ENCODE results near the gene PCNT. TPM values are rescaled to one million over a fixed set of nuclear protein-coding genes. Genes with fewer than 3 reads are reported as not detected.

Gene PCNT
- total RNA-seq, 1 experiment from 2014 or later: 39.6 TPM

GRCh38 chr21:46482225-46482845, 158.4 kb downstream of the PCNT start:
- no peak overlapping the region for H2AK5ac ChIP-seq (ENCODE audit: insufficient read length, low read length)

More at GRCh38 chr21:46482225-46482845, 158.4 kb downstream of the PCNT start:
- H3K9ac ChIP-seq (ENCODE audit: extremely low read depth, insufficient read length, low read length): no peak overlapping the region
- H3K4me1 Mint-ChIP-seq: no peaks in the 10 kb centered on the region
- no peak overlapping the region for H3K56ac ChIP-seq (ENCODE audit: insufficient read length, low read depth, low read length)
- H3K79me2 ChIP-seq (ENCODE audit: insufficient read depth, low read length): no peaks in the 10 kb centered on the region
- H3K9me3 ChIP-seq (ENCODE audit: control insufficient read depth, low read depth, low read length): no peaks in the 10 kb centered on the region
- no peak overlapping the region for H3K27ac ChIP-seq (ENCODE audit: insufficient read length, low read depth, low read length)
- TF ChIP-seq, protein P1, sequence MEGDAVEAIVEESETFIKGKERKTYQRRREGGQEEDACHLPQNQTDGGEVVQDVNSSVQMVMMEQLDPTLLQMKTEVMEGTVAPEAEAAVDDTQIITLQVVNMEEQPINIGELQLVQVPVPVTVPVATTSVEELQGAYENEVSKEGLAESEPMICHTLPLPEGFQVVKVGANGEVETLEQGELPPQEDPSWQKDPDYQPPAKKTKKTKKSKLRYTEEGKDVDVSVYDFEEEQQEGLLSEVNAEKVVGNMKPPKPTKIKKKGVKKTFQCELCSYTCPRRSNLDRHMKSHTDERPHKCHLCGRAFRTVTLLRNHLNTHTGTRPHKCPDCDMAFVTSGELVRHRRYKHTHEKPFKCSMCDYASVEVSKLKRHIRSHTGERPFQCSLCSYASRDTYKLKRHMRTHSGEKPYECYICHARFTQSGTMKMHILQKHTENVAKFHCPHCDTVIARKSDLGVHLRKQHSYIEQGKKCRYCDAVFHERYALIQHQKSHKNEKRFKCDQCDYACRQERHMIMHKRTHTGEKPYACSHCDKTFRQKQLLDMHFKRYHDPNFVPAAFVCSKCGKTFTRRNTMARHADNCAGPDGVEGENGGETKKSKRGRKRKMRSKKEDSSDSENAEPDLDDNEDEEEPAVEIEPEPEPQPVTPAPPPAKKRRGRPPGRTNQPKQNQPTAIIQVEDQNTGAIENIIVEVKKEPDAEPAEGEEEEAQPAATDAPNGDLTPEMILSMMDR (conservative IDR thresholded peaks at IDR 0.05): no peak
- H4K20me1 ChIP-seq (ENCODE audit: control insufficient read depth, insufficient read depth, insufficient read length): no peaks in the 10 kb centered on the region
- no peak overlapping the region for H3K4me3 Mint-ChIP-seq
- no peak overlapping the region for H3K23ac ChIP-seq (ENCODE audit: insufficient read length, low read depth, low read length)
- H3K9me3 Mint-ChIP-seq: no peaks in the 10 kb centered on the region
- peaks cover 3 to 19% (median 19%) of the 10 kb centered on the region in 3 experiments; a peak in 5 of 7 replicates for H3K36me3 Mint-ChIP-seq (ENCODE audit: insufficient read depth in 1 of 3, low read depth in 3 of 3)
- no peak overlapping the region for H4K8ac ChIP-seq (replicated peaks; ENCODE audit: insufficient read length, low read depth, low read length)
- no peak overlapping the region for H2AFZ ChIP-seq (ENCODE audit: low read length)
- no peak overlapping the region; a peak in 1 of 7 replicates for H3K27ac Mint-ChIP-seq
- H3K4ac ChIP-seq (ENCODE audit: low read depth, low read length): no peak overlapping the region
- no peak overlapping the region for H2BK5ac ChIP-seq (ENCODE audit: insufficient read length, low read length)
- no peaks in the 10 kb centered on the region for H3K79me1 ChIP-seq (ENCODE audit: insufficient read depth, low read depth, low read length, poor library complexity, severe bottlenecking)
- H2BK120ac ChIP-seq (ENCODE audit: low read depth, low read length, poor library complexity, severe bottlenecking): no peak overlapping the region
- no peak overlapping the region for H3K14ac ChIP-seq (ENCODE audit: insufficient read depth, low read length)
- H2BK20ac ChIP-seq (ENCODE audit: low read depth, low read length, poor library complexity, severe bottlenecking): no peak overlapping the region
- no peak overlapping the region for H3K18ac ChIP-seq (ENCODE audit: insufficient read length, low read depth, low read length)
- DNase-seq: no peak
- no CpG with 5 or more reads among the region's 6 CpGs for WGBS (ENCODE audit: extremely low coverage, insufficient read length, low lambda C conversion rate)
- no peaks in the 10 kb centered on the region for H3K4me1 ChIP-seq (ENCODE audit: insufficient read depth, low read length)
- no peak overlapping the region for H2BK15ac ChIP-seq (ENCODE audit: low read depth, low read length)
- H3T11ph ChIP-seq (ENCODE audit: low read length): no peak overlapping the region
- no peaks in the 10 kb centered on the region for H3K27me3 Mint-ChIP-seq (ENCODE audit: low read depth)
- H2BK12ac ChIP-seq (ENCODE audit: insufficient read length, low read depth, low read length): no peak overlapping the region
- no peak overlapping the region for H4K5ac ChIP-seq (ENCODE audit: insufficient read length, low read depth, low read length)
- no peaks in the 10 kb centered on the region for H3K23me2 ChIP-seq (ENCODE audit: insufficient read length, low read depth, low read length, poor library complexity, severe bottlenecking)
- no peaks in the 10 kb centered on the region for H3K27me3 ChIP-seq (ENCODE audit: insufficient read depth, low read length)
- no peak overlapping the region for H4K91ac ChIP-seq (ENCODE audit: insufficient read length, low read depth, low read length)
- H3K4me2 ChIP-seq (ENCODE audit: insufficient read depth, insufficient read length, low read length): no peak overlapping the region

All from H9 (cell line).